ENCODE data around the gene ACSF3. TPM values are rescaled to one million over a fixed set of nuclear protein-coding genes. Genes with fewer than 3 reads are reported as not detected.

The ACSF3 gene
- total and polyA plus RNA-seq, 3 experiments from 2014 or later = 35.5 to 43.9 (median 43.6) TPM

- H3K27ac Mint-ChIP-seq = peak overlapping the region in 3 of 8 donors; percentile 42 to 70 (median 67)
- Histone ChIP-seq H3K9me3 (ENCODE audit: low read length) (no peaks in the 10 kb centered on the region), H3K27ac (ENCODE audit: low read depth, low read length) (no peak overlapping the region), H3K4me3 (ENCODE audit: low read length) (no peak overlapping the region), H3K27me3 (ENCODE audit: insufficient read depth, low read length, poor library complexity, severe bottlenecking) (no peaks in the 10 kb centered on the region), H3K36me3 (ENCODE audit: insufficient read depth, low read length) (no peaks in the 10 kb centered on the region), H3K4me1 (ENCODE audit: insufficient read depth, low read length) (no peaks in the 10 kb centered on the region)
- H3K4me1 Mint-ChIP-seq = no peaks in the 10 kb centered on the region
- no peak overlapping the region for H3K4me3 Mint-ChIP-seq
- CTCF ChIA-PET = no interaction called here
- peaks cover 14 to 72% (median 23%) of the 10 kb centered on the region in 3 donors for H3K36me3 Mint-ChIP-seq
- peak in 1 of 5 donors; percentile 19 for DNase-seq
- POLR2A ChIA-PET = no interaction called here
- no peaks in the 10 kb centered on the region for H3K27me3 Mint-ChIP-seq
- no peaks in the 10 kb centered on the region for H3K9me3 Mint-ChIP-seq
These were observed 53.6 kb downstream of the ACSF3 start for GRCh38 chr16:89147085-89147817.

GRCh38 chr16:89149386-89149785, 55.7 kb downstream of the ACSF3 start:
- peaks cover 0 to 1% (median 0%) of the 10 kb centered on the region in 5 donors for H3K9me3 Mint-ChIP-seq
- Histone ChIP-seq H3K4me1 (ENCODE audit: insufficient read depth, low read length) (no peaks in the 10 kb centered on the region), H3K4me3 (ENCODE audit: low read length) (no peak overlapping the region), H3K27me3 (ENCODE audit: insufficient read depth, low read length, poor library complexity, severe bottlenecking) (no peaks in the 10 kb centered on the region), H3K9me3 (ENCODE audit: low read length) (no peaks in the 10 kb centered on the region), H3K36me3 (ENCODE audit: insufficient read depth, low read length) (no peaks in the 10 kb centered on the region), H3K27ac (ENCODE audit: low read depth, low read length) (no peak overlapping the region)
- ChIA-PET POLR2A (no interaction called here), CTCF (no interaction called here)
- peak in 1 of 5 donors; percentile 40 for DNase-seq
- peak overlapping the region in 5 of 8 donors; percentile 5 to 82 (median 19) for H3K27ac Mint-ChIP-seq
- H3K27me3 Mint-ChIP-seq = no peaks in the 10 kb centered on the region
- no peak overlapping the region for H3K4me3 Mint-ChIP-seq
- peaks cover 14 to 60% (median 25%) of the 10 kb centered on the region in 3 donors for H3K36me3 Mint-ChIP-seq
- H3K4me1 Mint-ChIP-seq = peaks cover 0 to 4% (median 0%) of the 10 kb centered on the region in 3 donors

GRCh38 chr16:89150090-89150835, 56.6 kb downstream of the ACSF3 start:
- CTCF ChIA-PET = no interaction called here
- H3K4me3 Mint-ChIP-seq = no peak overlapping the region
- H3K27ac Mint-ChIP-seq = peak overlapping the region in 3 of 8 donors; percentile 6 to 75 (median 26)
- no peaks in the 10 kb centered on the region for H3K4me1 ChIP-seq (ENCODE audit: insufficient read depth, low read length)
- H3K4me3 ChIP-seq (ENCODE audit: low read length) = no peak overlapping the region
- peaks cover 0 to 1% (median 0%) of the 10 kb centered on the region in 5 donors for H3K9me3 Mint-ChIP-seq
- H3K27me3 ChIP-seq (ENCODE audit: insufficient read depth, low read length, poor library complexity, severe bottlenecking) = no peaks in the 10 kb centered on the region
- no peaks in the 10 kb centered on the region for H3K9me3 ChIP-seq (ENCODE audit: low read length)
- H3K4me1 Mint-ChIP-seq = peaks cover 0 to 4% (median 0%) of the 10 kb centered on the region in 3 donors
- peak in 1 of 5 donors; percentile 17 for DNase-seq
- no peaks in the 10 kb centered on the region for H3K27me3 Mint-ChIP-seq
- H3K27ac ChIP-seq (ENCODE audit: low read depth, low read length) = no peak overlapping the region
- POLR2A ChIA-PET = no interaction called here
- no peaks in the 10 kb centered on the region for H3K36me3 ChIP-seq (ENCODE audit: insufficient read depth, low read length)
- peaks cover 14 to 56% (median 25%) of the 10 kb centered on the region in 3 donors for H3K36me3 Mint-ChIP-seq

- Mint-ChIP-seq H3K9me3 (peaks cover 0 to 1% (median 0%) of the 10 kb centered on the region in 5 donors), H3K27ac (peak overlapping the region in 3 of 8 donors; percentile 6 to 37 (median 33)), H3K27me3 (no peaks in the 10 kb centered on the region), H3K4me1 (peaks cover 0 to 10% (median 2%) of the 10 kb centered on the region in 3 donors), H3K4me3 (no peak overlapping the region), H3K36me3 (peaks cover 14 to 52% (median 25%) of the 10 kb centered on the region in 3 donors)
- Histone ChIP-seq H3K27ac (ENCODE audit: low read depth, low read length) (no peak overlapping the region), H3K4me3 (ENCODE audit: low read length) (no peak overlapping the region), H3K36me3 (ENCODE audit: insufficient read depth, low read length) (no peaks in the 10 kb centered on the region), H3K9me3 (ENCODE audit: low read length) (no peaks in the 10 kb centered on the region), H3K4me1 (ENCODE audit: insufficient read depth, low read length) (no peaks in the 10 kb centered on the region), H3K27me3 (ENCODE audit: insufficient read depth, low read length, poor library complexity, severe bottlenecking) (no peaks in the 10 kb centered on the region)
- POLR2A ChIA-PET = no interaction called here
- CTCF ChIA-PET = no interaction called here
- DNase-seq = peak in 1 of 5 donors; percentile 4
These were observed 57.3 kb downstream of the ACSF3 start for GRCh38 chr16:89150981-89151380.

- Histone ChIP-seq H3K9me3 (ENCODE audit: low read length) (no peaks in the 10 kb centered on the region), H3K27me3 (ENCODE audit: insufficient read depth, low read length, poor library complexity, severe bottlenecking) (no peaks in the 10 kb centered on the region), H3K36me3 (ENCODE audit: insufficient read depth, low read length) (no peaks in the 10 kb centered on the region), H3K4me3 (ENCODE audit: low read length) (no peak overlapping the region), H3K4me1 (ENCODE audit: insufficient read depth, low read length) (no peaks in the 10 kb centered on the region), H3K27ac (ENCODE audit: low read depth, low read length) (no peak overlapping the region)
- Mint-ChIP-seq H3K27me3 (no peaks in the 10 kb centered on the region), H3K27ac (peak overlapping the region in 3 of 8 donors; percentile 57 to 66 (median 63)), H3K4me1 (peaks cover 0 to 10% (median 2%) of the 10 kb centered on the region in 3 donors), H3K4me3 (no peak overlapping the region), H3K36me3 (peaks cover 14 to 41% (median 19%) of the 10 kb centered on the region in 3 donors), H3K9me3 (peaks cover 0 to 1% (median 0%) of the 10 kb centered on the region in 5 donors)
- ChIA-PET CTCF (no interaction called here), POLR2A (no interaction called here)
- no peak for DNase-seq
These were observed 59.4 kb downstream of the ACSF3 start for GRCh38 chr16:89152831-89153700.

- Mint-ChIP-seq H3K9me3 (peaks cover 0 to 1% (median 0%) of the 10 kb centered on the region in 5 donors), H3K27ac (peak overlapping the region in 1 of 8 donors; percentile 71), H3K27me3 (no peaks in the 10 kb centered on the region), H3K36me3 (peaks cover 12 to 34% (median 17%) of the 10 kb centered on the region in 3 donors), H3K4me3 (no peak overlapping the region), H3K4me1 (peaks cover 0 to 10% (median 2%) of the 10 kb centered on the region in 3 donors)
- DNase-seq = no peak
- H3K9me3 ChIP-seq (ENCODE audit: low read length) = no peaks in the 10 kb centered on the region
- ChIA-PET POLR2A (no interaction called here), CTCF (no interaction called here)
- no peaks in the 10 kb centered on the region for H3K27me3 ChIP-seq (ENCODE audit: insufficient read depth, low read length, poor library complexity, severe bottlenecking)
- H3K36me3 ChIP-seq (ENCODE audit: insufficient read depth, low read length) = no peaks in the 10 kb centered on the region
- no peak overlapping the region for H3K27ac ChIP-seq (ENCODE audit: low read depth, low read length)
- H3K4me1 ChIP-seq (ENCODE audit: insufficient read depth, low read length) = no peaks in the 10 kb centered on the region
- no peak overlapping the region for H3K4me3 ChIP-seq (ENCODE audit: low read length)
These were observed 60.2 kb downstream of the ACSF3 start for GRCh38 chr16:89153848-89154271.

GRCh38 chr16:89154390-89155183, 60.9 kb downstream of the ACSF3 start:
- Histone ChIP-seq H3K27me3 (ENCODE audit: insufficient read depth, low read length, poor library complexity, severe bottlenecking) (no peaks in the 10 kb centered on the region), H3K4me1 (ENCODE audit: insufficient read depth, low read length) (no peaks in the 10 kb centered on the region), H3K36me3 (ENCODE audit: insufficient read depth, low read length) (no peaks in the 10 kb centered on the region), H3K27ac (ENCODE audit: low read depth, low read length) (no peak overlapping the region), H3K9me3 (ENCODE audit: low read length) (no peaks in the 10 kb centered on the region), H3K4me3 (ENCODE audit: low read length) (no peak overlapping the region)
- no peak overlapping the region for H3K4me3 Mint-ChIP-seq
- peaks cover 0 to 10% (median 2%) of the 10 kb centered on the region in 3 donors for H3K4me1 Mint-ChIP-seq
- no peak for DNase-seq
- H3K9me3 Mint-ChIP-seq = peaks cover 0 to 1% (median 0%) of the 10 kb centered on the region in 5 donors
- peak overlapping the region in 2 of 8 donors; percentile 26 to 71 for H3K27ac Mint-ChIP-seq
- peaks cover 5 to 26% (median 10%) of the 10 kb centered on the region in 3 donors for H3K36me3 Mint-ChIP-seq
- POLR2A ChIA-PET = interaction anchor here (0.7 kb wide), 1 partner anchor 10 kb away, joined by 3 read pairs; no protein-coding TSS in a partner anchor
- CTCF ChIA-PET = no interaction called here
- no peaks in the 10 kb centered on the region for H3K27me3 Mint-ChIP-seq
